Neural cell (in vitro differentiated cells): ENCODE results near the gene KIF5C.

Source experiments
- EP300 ChIP-seq: fragments of 450-650 bp; conservative IDR thresholded peaks from 2 replicates; pipeline ENCODE4 v1.6.1; 2014; ENCODE audit warnings: antibody characterized with exemption, mild to moderate bottlenecking, moderate library complexity; ENCODE audit not compliant: poor library complexity, severe bottlenecking
- EZH2 ChIP-seq: fragments of 200-600, 300-800 bp; shearing (Covaris generic), sonication (generic); IDR thresholded peaks from 2 replicates; pipeline ENCODE4 v1.6.1; 2014; ENCODE audit warnings: antibody characterized with exemption, low read length, borderline replicate concordance, mild to moderate bottlenecking; ENCODE audit not compliant: insufficient read depth, poor library complexity, severe bottlenecking
- MXI1 ChIP-seq: fragments of 450-650 bp; conservative IDR thresholded peaks from 2 replicates; pipeline ENCODE4 v1.6.1; 2014; ENCODE audit warnings: antibody characterized with exemption, mild to moderate bottlenecking; ENCODE audit not compliant: poor library complexity, severe bottlenecking
- POLR2AphosphoS5 ChIP-seq: IDR thresholded peaks from 2 replicates; pipeline ENCODE4 v1.6.1; 2012
- TF ChIP-seq, protein P1 (sequence below): fragments of 450-650 bp; IDR thresholded peaks from 2 replicates; pipeline ENCODE4 v1.5.1; 2014; ENCODE audit warnings: antibody characterized with exemption, mild to moderate bottlenecking, moderate library complexity; ENCODE audit not compliant: poor library complexity, severe bottlenecking

- TF ChIP-seq, protein P1, sequence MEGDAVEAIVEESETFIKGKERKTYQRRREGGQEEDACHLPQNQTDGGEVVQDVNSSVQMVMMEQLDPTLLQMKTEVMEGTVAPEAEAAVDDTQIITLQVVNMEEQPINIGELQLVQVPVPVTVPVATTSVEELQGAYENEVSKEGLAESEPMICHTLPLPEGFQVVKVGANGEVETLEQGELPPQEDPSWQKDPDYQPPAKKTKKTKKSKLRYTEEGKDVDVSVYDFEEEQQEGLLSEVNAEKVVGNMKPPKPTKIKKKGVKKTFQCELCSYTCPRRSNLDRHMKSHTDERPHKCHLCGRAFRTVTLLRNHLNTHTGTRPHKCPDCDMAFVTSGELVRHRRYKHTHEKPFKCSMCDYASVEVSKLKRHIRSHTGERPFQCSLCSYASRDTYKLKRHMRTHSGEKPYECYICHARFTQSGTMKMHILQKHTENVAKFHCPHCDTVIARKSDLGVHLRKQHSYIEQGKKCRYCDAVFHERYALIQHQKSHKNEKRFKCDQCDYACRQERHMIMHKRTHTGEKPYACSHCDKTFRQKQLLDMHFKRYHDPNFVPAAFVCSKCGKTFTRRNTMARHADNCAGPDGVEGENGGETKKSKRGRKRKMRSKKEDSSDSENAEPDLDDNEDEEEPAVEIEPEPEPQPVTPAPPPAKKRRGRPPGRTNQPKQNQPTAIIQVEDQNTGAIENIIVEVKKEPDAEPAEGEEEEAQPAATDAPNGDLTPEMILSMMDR, result no peak
- TF ChIP-seq POLR2AphosphoS5 (no peak), EP300 (no peak), MXI1 (no peak), EZH2 (no peak)
Measured at GRCh38 chr2:148887350-148888002, 12.4 kb downstream of the KIF5C start.
